ENCODE data around the gene FBXO38. TPM values are rescaled to one million over a fixed set of nuclear protein-coding genes. Genes with fewer than 3 reads are reported as not detected.

FBXO38 gene
- total and polyA plus RNA-seq, 9 of the 15 experiments (the other 6 are each of a cell fraction or from before 2014, with no cell fraction given): 7.4 to 39.4 (median 29.3) TPM

- TF ChIP-seq TSHZ1 (CRISPR knock-in tag; IDR thresholded peaks at IDR 0.05) (no peak), ZNF75A (CRISPR knock-in tag; IDR thresholded peaks at IDR 0.05) (no peak)
Observed at GRCh38 chr5:148398698-148399121, 15.0 kb downstream of the FBXO38 start (continued).

GRCh38 chr5:148401604-148402003, 17.8 kb downstream of the FBXO38 start:
- ChIA-PET CTCF (ENCODE audit: low intra/inter-chr PET ratio) (no interaction called here), POLR2A (interaction anchor here (0.7 kb wide), 2 partner anchors 18 to 122 kb away, joined by 3 to 4 read pairs; no protein-coding TSS in a partner anchor)
- BruUV-seq (replicated peaks): no TSS peak
- in situ Hi-C loops (cut with MboI) (loop anchor here (5.0 kb wide), 1 partner anchor 36 kb away; no protein-coding TSS in a partner anchor), intact Hi-C loops (cut with micrococcal nuclease) (no loop called here)
- WGBS (ENCODE audit: insufficient coverage, low coverage, missing lambda C conversion rate): 100% methylated on average over 2 of the region's 2 CpGs
- Histone ChIP-seq H3K9me1 (ENCODE audit: control insufficient read depth, insufficient read depth, low read length) (no peaks in the 10 kb centered on the region), H3K27ac (ENCODE audit: extremely low read depth, low read depth, low read length) (no peak overlapping the region), H3K4me1 (replicated peaks in 1 of 2; ENCODE audit: control insufficient read depth in 2 of 2, insufficient read depth in 2 of 2, low read length in 2 of 2) (peaks cover 0 to 11% of the 10 kb centered on the region in 2 experiments; a peak in 3 of 5 replicates), H3K36me3 (ENCODE audit: control insufficient read depth, insufficient read depth, low read length) (peaks cover 86% of the 10 kb centered on the region), H3K9ac (ENCODE audit: insufficient read depth in 1 of 2, low read depth in 2 of 2, low read length in 2 of 2) (no peak overlapping the region), H2AFZ (ENCODE audit: low read depth, low read length) (no peak overlapping the region), H3K79me2 (ENCODE audit: control insufficient read depth, insufficient read depth, low read length) (no peaks in the 10 kb centered on the region), H3K4me2 (ENCODE audit: insufficient read depth, low read length) (no peak overlapping the region), H3K9me3 (replicated peaks; ENCODE audit: control insufficient read depth, insufficient read depth, low read depth, low read length) (no peaks in the 10 kb centered on the region), H4K20me1 (replicated peaks; ENCODE audit: control insufficient read depth, insufficient read depth, low read length) (no peaks in the 10 kb centered on the region), H3K27me3 (ENCODE audit: control insufficient read depth in 2 of 2, insufficient read depth in 2 of 2, low read length in 2 of 2) (no peaks in the 10 kb centered on the region), H3K4me3 (no peak overlapping the region)
- ATAC-seq (no peak), DNase-seq (ENCODE audit: extremely low read depth in 1 of 4, low spot score in 3 of 4) (no peak), FAIRE-seq (no peak)
- TF ChIP-seq ZBTB11 (CRISPR knock-in tag; IDR thresholded peaks at IDR 0.05) (no peak), RBM39 (optimal IDR thresholded peaks at IDR 0.05; ENCODE audit: low read depth, low read length) (no peak), TEAD4 (IDR thresholded peaks at IDR 0.05; ENCODE audit: low read length) (no peak), TEAD4 (CRISPR knock-in tag; IDR thresholded peaks at IDR 0.05; ENCODE audit: borderline replicate concordance) (no peak), RREB1 (CRISPR knock-in tag; IDR thresholded peaks at IDR 0.05) (no peak)

Measured in K562 (cell line).